ENCODE data around the gene TCEANC2. TPM values are rescaled to one million over a fixed set of nuclear protein-coding genes. Genes with fewer than 3 reads are reported as not detected.

Gene TCEANC2
- total and polyA plus RNA-seq, 2 donors (not counting 1 experiment from before 2014, with no cell fraction given) = 3.0 to 4.0 TPM

- H2AFZ ChIP-seq (ENCODE audit: low read length) = no peak overlapping the region
- H3K4me3 ChIP-seq (replicated peaks in 1 of 4; ENCODE audit: control extremely low read depth in 1 of 4, insufficient read depth in 1 of 4, low read depth in 3 of 4, low read length in 4 of 4) = no peak overlapping the region
- no peak overlapping the region for H3K4me2 ChIP-seq (ENCODE audit: extremely low read depth, insufficient read depth, low read length)
- no peaks in the 10 kb centered on the region for H3K36me3 ChIP-seq (ENCODE audit: control insufficient read depth, insufficient read depth, low read length)
- H3K9ac ChIP-seq (ENCODE audit: insufficient read depth, low read length) = no peak overlapping the region
- no peak for TF ChIP-seq EZH2 (IDR thresholded peaks at IDR 0.05; ENCODE audit: low read length, missing control alignments)
- no peak for TF ChIP-seq CTCF (conservative IDR thresholded peaks at IDR 0.05 in 1 of 2, IDR thresholded peaks at IDR 0.05 in 1 of 2; ENCODE audit: low read depth in 1 of 2, low read length in 2 of 2)
- H3K79me2 ChIP-seq (ENCODE audit: control insufficient read depth, insufficient read depth, low read length) = no peaks in the 10 kb centered on the region
- no peaks in the 10 kb centered on the region for H4K20me1 ChIP-seq (ENCODE audit: control insufficient read depth, extremely low read depth, insufficient read depth, low read length)
- no peaks in the 10 kb centered on the region for H3K9me3 ChIP-seq (ENCODE audit: control insufficient read depth, insufficient read depth, low read depth, low read length)
- no peak for DNase-seq (ENCODE audit: low read depth in 2 of 2)
- H3K27me3 ChIP-seq (ENCODE audit: control insufficient read depth, insufficient read depth, low read length) = peaks cover 6% of the 10 kb centered on the region
- no peaks in the 10 kb centered on the region for H3K4me1 ChIP-seq (ENCODE audit: control insufficient read depth, extremely low read depth, insufficient read depth, low read length)
- H3K27ac ChIP-seq (ENCODE audit: insufficient read depth, low read length) = no peak overlapping the region
These were observed 83.0 kb downstream of the TCEANC2 start for GRCh38 chr1:54136269-54136896.

GRCh38 chr1:54136963-54137533 lies 83.6 kb downstream of the TCEANC2 start:
- no peak overlapping the region for H3K27ac ChIP-seq (ENCODE audit: insufficient read depth, low read length)
- no peaks in the 10 kb centered on the region for H3K79me2 ChIP-seq (ENCODE audit: control insufficient read depth, insufficient read depth, low read length)
- no peak overlapping the region for H3K9ac ChIP-seq (ENCODE audit: insufficient read depth, low read length)
- no peak for TF ChIP-seq CTCF (conservative IDR thresholded peaks at IDR 0.05 in 1 of 2, IDR thresholded peaks at IDR 0.05 in 1 of 2; ENCODE audit: low read depth in 1 of 2, low read length in 2 of 2)
- TF ChIP-seq EZH2 (IDR thresholded peaks at IDR 0.05; ENCODE audit: low read length, missing control alignments) = no peak
- H2AFZ ChIP-seq (ENCODE audit: low read length) = no peak overlapping the region
- no peak overlapping the region for H3K4me3 ChIP-seq (replicated peaks in 1 of 4; ENCODE audit: control extremely low read depth in 1 of 4, insufficient read depth in 1 of 4, low read depth in 3 of 4, low read length in 4 of 4)
- no peaks in the 10 kb centered on the region for H3K4me1 ChIP-seq (ENCODE audit: control insufficient read depth, extremely low read depth, insufficient read depth, low read length)
- DNase-seq (ENCODE audit: low read depth in 2 of 2) = no peak
- no peaks in the 10 kb centered on the region for H3K9me3 ChIP-seq (ENCODE audit: control insufficient read depth, insufficient read depth, low read depth, low read length)
- H3K4me2 ChIP-seq (ENCODE audit: extremely low read depth, insufficient read depth, low read length) = no peak overlapping the region
- H3K36me3 ChIP-seq (ENCODE audit: control insufficient read depth, insufficient read depth, low read length) = no peaks in the 10 kb centered on the region
- peaks cover 5% of the 10 kb centered on the region for H3K27me3 ChIP-seq (ENCODE audit: control insufficient read depth, insufficient read depth, low read length)
- no peaks in the 10 kb centered on the region for H4K20me1 ChIP-seq (ENCODE audit: control insufficient read depth, extremely low read depth, insufficient read depth, low read length)

GRCh38 chr1:54137534-54138061 lies 84.2 kb downstream of the TCEANC2 start:
- Histone ChIP-seq H3K4me3 (replicated peaks in 1 of 4; ENCODE audit: control extremely low read depth in 1 of 4, insufficient read depth in 1 of 4, low read depth in 3 of 4, low read length in 4 of 4) (no peak overlapping the region), H3K4me1 (ENCODE audit: control insufficient read depth, extremely low read depth, insufficient read depth, low read length) (no peaks in the 10 kb centered on the region), H4K20me1 (ENCODE audit: control insufficient read depth, extremely low read depth, insufficient read depth, low read length) (no peaks in the 10 kb centered on the region), H2AFZ (ENCODE audit: low read length) (no peak overlapping the region), H3K9ac (ENCODE audit: insufficient read depth, low read length) (no peak overlapping the region), H3K9me3 (ENCODE audit: control insufficient read depth, insufficient read depth, low read depth, low read length) (no peaks in the 10 kb centered on the region), H3K36me3 (ENCODE audit: control insufficient read depth, insufficient read depth, low read length) (no peaks in the 10 kb centered on the region), H3K79me2 (ENCODE audit: control insufficient read depth, insufficient read depth, low read length) (no peaks in the 10 kb centered on the region), H3K27ac (ENCODE audit: insufficient read depth, low read length) (no peak overlapping the region), H3K27me3 (ENCODE audit: control insufficient read depth, insufficient read depth, low read length) (peaks cover 8% of the 10 kb centered on the region), H3K4me2 (ENCODE audit: extremely low read depth, insufficient read depth, low read length) (no peak overlapping the region)
- peak; percentile 12 to 76 for DNase-seq (ENCODE audit: low read depth in 2 of 2)
- TF ChIP-seq CTCF (conservative IDR thresholded peaks at IDR 0.05 in 1 of 2, IDR thresholded peaks at IDR 0.05 in 1 of 2; ENCODE audit: low read depth in 1 of 2, low read length in 2 of 2) (no peak), EZH2 (IDR thresholded peaks at IDR 0.05; ENCODE audit: low read length, missing control alignments) (no peak)

All from fibroblast of lung (primary cell).